GM21737 (cell line): Measurements from ENCODE around the gene BICC1.

ENCODE experiments used
- ATAC-seq: cut with Tn5 transposase; IDR thresholded peaks from one replicate; pipeline ENCODE4 v1.9.1; 2021; ENCODE audit warnings: mild to moderate bottlenecking, moderate library complexity; ENCODE audit not compliant: unreplicated experiment

The BICC1 gene

GRCh38 chr10:58773944-58774343, 261.3 kb downstream of the BICC1 start:
- no peak for ATAC-seq

GRCh38 chr10:58775960-58776567, 263.4 kb downstream of the BICC1 start:
- ATAC-seq: no peak

GRCh38 chr10:58776568-58777318, 264.1 kb downstream of the BICC1 start:
- no peak for ATAC-seq

GRCh38 chr10:58778966-58779365, 266.3 kb downstream of the BICC1 start:
- no peak for ATAC-seq

GRCh38 chr10:58779594-58779993, 266.9 kb downstream of the BICC1 start:
- no peak for ATAC-seq

- no peak for ATAC-seq
Measured at GRCh38 chr10:58780476-58780875, 267.8 kb downstream of the BICC1 start.

GRCh38 chr10:58781873-58782488, 269.3 kb downstream of the BICC1 start:
- no peak for ATAC-seq

- no peak for ATAC-seq
Measured at GRCh38 chr10:58782876-58783851, 270.5 kb downstream of the BICC1 start.

GRCh38 chr10:58784361-58784760, 271.7 kb downstream of the BICC1 start:
- ATAC-seq: no peak

- no peak for ATAC-seq
Measured at GRCh38 chr10:58785354-58785753, 272.7 kb downstream of the BICC1 start.

- no peak for ATAC-seq
Measured at GRCh38 chr10:58791137-58791536, 278.5 kb downstream of the BICC1 start.

- no peak for ATAC-seq
Measured at GRCh38 chr10:58795560-58795959, 282.9 kb downstream of the BICC1 start.

- ATAC-seq: no peak
Measured at GRCh38 chr10:58796242-58796641, 283.6 kb downstream of the BICC1 start.

GRCh38 chr10:58796824-58797223, 284.2 kb downstream of the BICC1 start:
- ATAC-seq: no peak

GRCh38 chr10:58797356-58797755, 284.7 kb downstream of the BICC1 start:
- no peak for ATAC-seq

GRCh38 chr10:58802047-58802446, 289.4 kb downstream of the BICC1 start:
- no peak for ATAC-seq

GRCh38 chr10:58806323-58806722, 293.7 kb downstream of the BICC1 start:
- no peak for ATAC-seq

- ATAC-seq: no peak
Measured at GRCh38 chr10:58806970-58807628, 294.4 kb downstream of the BICC1 start.

- ATAC-seq: no peak
Measured at GRCh38 chr10:58807629-58808022, 295.0 kb downstream of the BICC1 start.

- no peak for ATAC-seq
Measured at GRCh38 chr10:58810751-58811150, 298.1 kb downstream of the BICC1 start.
